ENCODE measurements around the gene ATP2B3. TPM values are rescaled to one million over a fixed set of nuclear protein-coding genes. Genes with fewer than 3 reads are reported as not detected.

Gene ATP2B3
- total RNA-seq, 2 donors from 2014 or later, result 0.85 TPM; not detected in 1

- Histone ChIP-seq H3K27ac (no peak overlapping the region), H3K27me3 (replicated peaks; ENCODE audit: insufficient read depth) (no peaks in the 10 kb centered on the region), H3K36me3 (no peaks in the 10 kb centered on the region), H3K4me1 (replicated peaks) (no peaks in the 10 kb centered on the region), H3K9me3 (no peaks in the 10 kb centered on the region), H3K4me3 (no peak overlapping the region)
- intact Hi-C loops (cut with DNase I), result no loop called here
- 55% methylated on average over 8 of the region's 14 CpGs for WGBS
- TF ChIP-seq POLR2AphosphoS5 (IDR thresholded peaks at IDR 0.05), result no peak
- TF ChIP-seq CTCF (IDR thresholded peaks at IDR 0.05), result no peak
- no peak for TF ChIP-seq POLR2A (IDR thresholded peaks at IDR 0.05)
- DNase-seq (ENCODE audit: low spot score), result no peak
Measured at GRCh38 chrX:153564047-153564606, 46.7 kb downstream of the ATP2B3 start.

GRCh38 chrX:153565996-153566580 lies 48.6 kb downstream of the ATP2B3 start:
- DNase-seq (ENCODE audit: low spot score), result no peak
- H3K36me3 ChIP-seq, result no peaks in the 10 kb centered on the region
- H3K9me3 ChIP-seq, result no peaks in the 10 kb centered on the region
- WGBS, result 91% methylated on average over 5 of the region's 9 CpGs
- intact Hi-C loops (cut with DNase I), result no loop called here
- H3K4me3 ChIP-seq, result no peak overlapping the region
- TF ChIP-seq POLR2AphosphoS5 (IDR thresholded peaks at IDR 0.05), result no peak
- no peak for TF ChIP-seq POLR2A (IDR thresholded peaks at IDR 0.05)
- TF ChIP-seq CTCF (IDR thresholded peaks at IDR 0.05), result no peak
- H3K4me1 ChIP-seq (replicated peaks), result no peaks in the 10 kb centered on the region
- no peaks in the 10 kb centered on the region for H3K27me3 ChIP-seq (replicated peaks; ENCODE audit: insufficient read depth)
- no peak overlapping the region for H3K27ac ChIP-seq

- no peaks in the 10 kb centered on the region for H3K27me3 ChIP-seq (replicated peaks; ENCODE audit: insufficient read depth)
Measured at GRCh38 chrX:153568451-153569011, 51.1 kb downstream of the ATP2B3 start.

GRCh38 chrX:153569475-153569874 lies 52.0 kb downstream of the ATP2B3 start:
- Histone ChIP-seq H3K9me3 (no peaks in the 10 kb centered on the region), H3K4me3 (no peak overlapping the region), H3K4me1 (replicated peaks) (no peaks in the 10 kb centered on the region), H3K27me3 (replicated peaks; ENCODE audit: insufficient read depth) (no peaks in the 10 kb centered on the region), H3K36me3 (no peaks in the 10 kb centered on the region), H3K27ac (no peak overlapping the region)
- TF ChIP-seq POLR2AphosphoS5 (IDR thresholded peaks at IDR 0.05) (no peak), POLR2A (IDR thresholded peaks at IDR 0.05) (no peak), CTCF (IDR thresholded peaks at IDR 0.05) (no peak)
- 95% methylated on average over 13 of the region's 13 CpGs for WGBS
- intact Hi-C loops (cut with DNase I), result no loop called here
- DNase-seq (ENCODE audit: low spot score), result no peak

More at GRCh38 chrX:153568451-153569011, 51.1 kb downstream of the ATP2B3 start:
- Histone ChIP-seq H3K4me1 (replicated peaks) (no peaks in the 10 kb centered on the region), H3K27ac (no peak overlapping the region), H3K36me3 (no peaks in the 10 kb centered on the region), H3K9me3 (no peaks in the 10 kb centered on the region), H3K4me3 (no peak overlapping the region)
- no peak for DNase-seq (ENCODE audit: low spot score)
- WGBS, result 91% methylated on average over 7 of the region's 21 CpGs
- intact Hi-C loops (cut with DNase I), result no loop called here
- TF ChIP-seq CTCF (IDR thresholded peaks at IDR 0.05) (no peak), POLR2A (IDR thresholded peaks at IDR 0.05) (no peak), POLR2AphosphoS5 (IDR thresholded peaks at IDR 0.05) (no peak)

- H3K4me3 ChIP-seq, result no peak overlapping the region
- WGBS, result 100% methylated on average over 1 of the region's 6 CpGs
- H3K4me1 ChIP-seq (replicated peaks), result no peaks in the 10 kb centered on the region
- H3K9me3 ChIP-seq, result no peaks in the 10 kb centered on the region
- no peak overlapping the region for H3K27ac ChIP-seq
- intact Hi-C loops (cut with DNase I), result no loop called here
- DNase-seq (ENCODE audit: low spot score), result no peak
- no peaks in the 10 kb centered on the region for H3K27me3 ChIP-seq (replicated peaks; ENCODE audit: insufficient read depth)
- no peak for TF ChIP-seq CTCF (IDR thresholded peaks at IDR 0.05)
- TF ChIP-seq POLR2AphosphoS5 (IDR thresholded peaks at IDR 0.05), result no peak
- H3K36me3 ChIP-seq, result no peaks in the 10 kb centered on the region
Measured at GRCh38 chrX:153571534-153571908, 54.1 kb downstream of the ATP2B3 start.
